SU-DHL-6 (cell line): ENCODE measurements around the gene ANO6.

Experiments
- CTCF ChIP-seq: fragments of 200-600 bp; sonication (generic); IDR thresholded peaks from one replicate; pipeline ENCODE4 v1.5.1; 2017; ENCODE audit warnings: antibody characterized with exemption, mild to moderate bottlenecking, low read length, moderate library complexity; ENCODE audit not compliant: insufficient read depth, poor library complexity, severe bottlenecking
- EZH2phosphoT487 ChIP-seq: fragments of 200-600 bp; sonication (generic), shearing (Covaris generic); conservative IDR thresholded peaks from 2 replicates; pipeline ENCODE4 v1.6.1; 2018; ENCODE audit warnings: mild to moderate bottlenecking, antibody characterized with exemption, low read length, moderate library complexity, mixed read lengths

GRCh38 chr12:45326358-45326975 lies 110.6 kb downstream of the ANO6 start:
- no peak for TF ChIP-seq CTCF
- TF ChIP-seq EZH2phosphoT487, result no peak
